ENCODE results near the gene HNRNPA0.
"Not testable (repeated sequence)": the region's sequence is repeated elsewhere in the genome, so short reads cannot be mapped to it uniquely, and the experiment has no call there.

DNA sequence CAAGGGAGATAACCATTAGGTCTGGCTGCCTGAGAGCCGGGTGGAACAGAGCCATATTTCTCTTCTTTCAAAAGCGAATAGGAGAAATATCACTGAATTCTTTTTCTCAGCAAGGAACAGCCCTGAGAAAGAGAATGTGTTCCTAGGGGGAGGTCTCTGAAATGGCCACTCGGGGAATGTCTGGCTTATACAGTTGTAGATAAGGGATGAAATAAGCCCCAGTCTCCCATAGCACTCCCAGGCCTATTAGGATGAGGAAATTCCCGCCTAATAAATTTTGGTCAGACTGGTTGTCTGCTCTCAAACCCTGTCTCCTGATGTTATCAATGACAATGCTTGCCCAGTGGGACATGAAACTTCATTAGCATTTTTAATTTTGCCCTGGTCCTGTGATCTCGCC, 13.8 kb upstream of the HNRNPA0 start:
- TF ChIP-seq POLR2A, POLR2AphosphoS5 (IDR thresholded peaks at IDR 0.05): not testable (repeated sequence)
- TF ChIP-seq, protein P1, sequence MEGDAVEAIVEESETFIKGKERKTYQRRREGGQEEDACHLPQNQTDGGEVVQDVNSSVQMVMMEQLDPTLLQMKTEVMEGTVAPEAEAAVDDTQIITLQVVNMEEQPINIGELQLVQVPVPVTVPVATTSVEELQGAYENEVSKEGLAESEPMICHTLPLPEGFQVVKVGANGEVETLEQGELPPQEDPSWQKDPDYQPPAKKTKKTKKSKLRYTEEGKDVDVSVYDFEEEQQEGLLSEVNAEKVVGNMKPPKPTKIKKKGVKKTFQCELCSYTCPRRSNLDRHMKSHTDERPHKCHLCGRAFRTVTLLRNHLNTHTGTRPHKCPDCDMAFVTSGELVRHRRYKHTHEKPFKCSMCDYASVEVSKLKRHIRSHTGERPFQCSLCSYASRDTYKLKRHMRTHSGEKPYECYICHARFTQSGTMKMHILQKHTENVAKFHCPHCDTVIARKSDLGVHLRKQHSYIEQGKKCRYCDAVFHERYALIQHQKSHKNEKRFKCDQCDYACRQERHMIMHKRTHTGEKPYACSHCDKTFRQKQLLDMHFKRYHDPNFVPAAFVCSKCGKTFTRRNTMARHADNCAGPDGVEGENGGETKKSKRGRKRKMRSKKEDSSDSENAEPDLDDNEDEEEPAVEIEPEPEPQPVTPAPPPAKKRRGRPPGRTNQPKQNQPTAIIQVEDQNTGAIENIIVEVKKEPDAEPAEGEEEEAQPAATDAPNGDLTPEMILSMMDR (IDR thresholded peaks at IDR 0.05), result not testable (repeated sequence)
